GM21526 (cell line): ENCODE data around the gene TEX2.
"Not testable (repeated sequence)": the region's sequence is repeated elsewhere in the genome, so short reads cannot be mapped to it uniquely, and the experiment has no call there.

Experiments
- ATAC-seq: cut with Tn5 transposase; IDR thresholded peaks from one replicate; pipeline ENCODE4 v1.9.1; 2021; ENCODE audit warnings: moderate library complexity; ENCODE audit not compliant: unreplicated experiment, low FRiP score

TEX2 gene

GRCh38 chr17:64240741-64241347 lies 22.2 kb downstream of the TEX2 start:
- ATAC-seq, result no peak

GRCh38 chr17:64240261-64240740 lies 22.8 kb downstream of the TEX2 start:
- ATAC-seq, result no peak

GRCh38 chr17:64238449-64238848 lies 24.6 kb downstream of the TEX2 start:
- not testable (repeated sequence) for ATAC-seq

- ATAC-seq, result no peak
Measured at GRCh38 chr17:64236827-64237403, 26.1 kb downstream of the TEX2 start.

DNA sequence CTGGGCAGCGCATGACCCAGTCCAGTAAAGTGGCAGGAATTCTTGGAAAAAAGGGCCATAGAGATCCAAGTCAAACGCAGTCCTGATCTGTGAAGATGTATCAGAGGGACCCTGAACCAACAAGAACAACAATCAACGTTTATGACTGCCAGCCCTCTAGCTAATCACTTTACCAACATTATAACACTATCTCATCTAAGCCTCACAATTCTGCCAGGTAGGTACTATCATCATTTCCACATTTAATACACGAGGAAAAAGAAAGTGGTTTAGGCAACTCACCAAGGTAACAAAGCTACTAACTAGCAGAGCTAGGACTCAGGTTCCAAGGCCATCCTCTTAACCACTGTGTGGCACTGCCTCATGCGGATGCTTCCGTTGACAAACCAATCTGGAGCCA lies 28.1 kb downstream of the TEX2 start:
- ATAC-seq, result no peak

- no peak for ATAC-seq
Measured at GRCh38 chr17:64232466-64233262, 30.4 kb downstream of the TEX2 start.

GRCh38 chr17:64231567-64232141 lies 31.4 kb downstream of the TEX2 start:
- ATAC-seq, result no peak

DNA sequence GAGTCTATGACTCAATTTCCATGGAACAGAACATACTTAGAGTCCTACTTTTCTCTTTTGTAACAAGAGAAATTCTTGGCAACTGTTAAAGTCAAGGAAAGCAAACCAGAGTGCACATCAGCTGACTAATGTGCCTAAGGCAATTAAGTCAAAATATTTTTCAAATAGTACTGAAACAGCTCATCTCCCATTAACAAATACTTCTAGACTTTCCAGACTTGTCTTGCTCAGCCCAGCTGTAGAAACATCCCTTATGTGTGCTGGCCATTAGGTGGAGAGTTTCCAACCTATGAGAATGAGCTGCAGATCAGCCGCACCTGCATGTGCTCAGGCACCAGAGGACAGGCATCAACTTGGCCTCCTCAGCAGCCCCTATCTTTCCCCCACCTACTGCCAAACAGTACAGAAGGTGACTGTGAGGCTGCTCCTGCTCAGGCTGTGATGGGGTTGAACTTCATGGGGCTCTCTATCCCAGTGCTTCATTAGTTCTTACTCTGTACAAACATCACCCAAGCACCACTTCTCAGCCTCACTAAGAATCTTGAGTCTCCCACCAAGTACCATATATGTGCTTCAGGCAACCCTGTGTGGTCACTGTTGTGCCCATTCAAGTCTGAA lies 32.2 kb downstream of the TEX2 start:
- ATAC-seq, result no peak

- no peak for ATAC-seq
Measured at GRCh38 chr17:64229815-64230728, 33.0 kb downstream of the TEX2 start.

- no peak for ATAC-seq
Measured at GRCh38 chr17:64226132-64226531, 36.9 kb downstream of the TEX2 start.

- ATAC-seq, result no peak
Measured at GRCh38 chr17:64225410-64225809, 37.6 kb downstream of the TEX2 start.

- ATAC-seq, result no peak
Measured at GRCh38 chr17:64223931-64224629, 39.0 kb downstream of the TEX2 start.

DNA sequence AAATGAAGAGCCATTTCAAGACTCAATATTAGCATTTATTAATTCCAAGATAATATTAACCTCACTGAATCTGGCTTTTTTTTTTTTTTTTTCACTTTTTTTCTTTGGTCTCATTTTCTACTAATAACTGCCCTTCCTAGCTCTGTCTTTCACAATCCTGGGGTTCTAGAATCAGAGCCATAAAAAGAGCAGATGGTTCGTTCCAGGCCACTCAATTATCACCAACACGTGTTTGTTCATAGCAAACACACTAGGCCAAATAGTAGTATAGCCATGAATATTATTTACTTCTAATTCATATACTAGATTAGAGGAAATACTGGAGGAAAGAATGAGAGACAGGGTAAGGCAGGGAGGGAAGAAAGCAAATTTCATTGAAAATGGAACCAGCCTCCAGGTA lies 39.8 kb downstream of the TEX2 start:
- no peak for ATAC-seq

DNA sequence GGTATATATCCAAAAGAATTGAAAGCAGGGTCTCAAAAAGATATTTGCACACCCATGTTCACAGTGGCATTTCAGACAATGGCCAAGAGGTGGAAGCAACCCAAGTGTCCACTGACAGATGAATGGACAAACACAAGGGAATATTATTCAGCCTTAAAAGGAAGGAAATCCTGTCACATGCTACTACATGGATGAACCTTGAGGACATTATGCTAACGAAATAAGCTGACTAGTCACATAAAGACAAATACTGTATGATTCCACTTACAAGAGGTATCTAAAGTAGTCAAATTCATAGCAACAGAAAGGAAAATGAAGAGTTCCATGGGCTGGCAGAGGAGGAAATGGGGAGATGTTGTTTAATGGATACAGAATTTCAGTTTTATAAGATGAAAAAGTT lies 41.4 kb downstream of the TEX2 start:
- ATAC-seq, result no peak

DNA sequence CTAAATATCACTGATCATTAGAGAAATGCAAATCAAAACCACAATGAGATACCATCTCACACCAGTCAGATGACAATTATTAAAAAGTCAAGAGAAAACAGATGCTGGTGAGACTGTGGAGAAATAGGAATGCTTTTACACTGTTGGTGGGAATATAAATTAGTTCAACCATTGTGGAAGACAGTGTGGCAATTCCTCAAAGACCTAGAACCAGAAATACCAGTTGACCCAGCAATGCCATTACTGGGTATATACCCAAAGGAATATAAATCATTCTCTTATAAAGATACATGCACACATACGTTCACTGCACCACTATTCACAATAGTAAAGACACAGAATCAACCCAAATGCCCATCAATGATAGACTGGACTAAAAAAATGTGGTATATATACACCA lies 42.5 kb downstream of the TEX2 start:
- ATAC-seq, result not testable (repeated sequence)

DNA sequence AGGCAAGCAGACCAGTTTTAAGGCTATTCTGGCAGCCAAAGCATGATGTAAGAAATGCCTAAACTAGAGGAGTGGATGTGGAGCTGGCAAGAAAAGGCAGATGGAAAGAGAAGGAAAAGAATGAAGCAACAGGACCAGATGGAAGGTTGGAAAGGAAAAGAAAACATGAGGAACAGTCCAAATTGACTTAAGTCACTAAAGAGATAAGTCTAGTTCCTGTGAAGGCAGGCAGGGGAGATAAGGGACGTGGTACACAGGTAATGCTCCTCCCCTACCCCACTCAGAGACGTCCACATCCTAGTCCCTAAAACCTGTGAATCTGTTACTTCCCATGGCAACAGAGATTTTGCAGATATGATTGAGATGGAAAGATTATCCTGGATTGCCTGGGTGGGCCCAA lies 43.5 kb downstream of the TEX2 start:
- no peak for ATAC-seq

DNA sequence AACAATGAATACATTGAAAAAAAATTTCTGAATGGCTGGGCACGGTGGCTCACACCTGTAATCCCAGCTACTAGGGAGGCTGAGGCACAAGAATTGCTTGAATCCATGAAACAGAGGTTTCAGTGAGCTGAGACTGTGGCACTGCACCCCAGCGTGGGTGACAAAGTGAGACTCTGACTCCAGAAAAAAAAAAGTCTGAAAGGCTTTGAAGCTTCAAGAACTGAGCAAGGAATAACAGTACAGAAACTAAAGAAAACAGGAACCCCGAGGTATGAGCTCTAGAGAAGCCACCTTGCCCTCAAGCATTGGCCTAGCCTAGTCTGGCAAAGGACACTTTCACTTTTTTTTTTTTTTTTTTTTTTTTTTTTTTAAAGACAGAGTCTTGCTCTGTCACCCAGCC lies 45.0 kb downstream of the TEX2 start:
- peak; percentile 74 for ATAC-seq

- no peak for ATAC-seq
Measured at GRCh38 chr17:64217249-64217691, 45.8 kb downstream of the TEX2 start.
